OCI-LY1 (cell line): Measurements from ENCODE around the gene IL1RAPL1.

Source experiments
- EZH2 ChIP-seq: fragments of 200-600 bp; sonication (generic), shearing (Covaris generic); IDR thresholded peaks from 2 replicates; pipeline ENCODE4 v1.8.0; 2017; ENCODE audit warnings: borderline replicate concordance, mixed run types, mild to moderate bottlenecking, antibody characterized with exemption, low read length, moderate library complexity, mixed read lengths
- TF ChIP-seq, protein P1 (sequence below): fragments of 200-600 bp; sonication (generic), shearing (Covaris generic); IDR thresholded peaks from 2 replicates; pipeline ENCODE4 v1.5.1; 2017; ENCODE audit warnings: mild to moderate bottlenecking, antibody characterized with exemption, low read length, moderate library complexity, mixed read lengths

- TF ChIP-seq, protein P1, sequence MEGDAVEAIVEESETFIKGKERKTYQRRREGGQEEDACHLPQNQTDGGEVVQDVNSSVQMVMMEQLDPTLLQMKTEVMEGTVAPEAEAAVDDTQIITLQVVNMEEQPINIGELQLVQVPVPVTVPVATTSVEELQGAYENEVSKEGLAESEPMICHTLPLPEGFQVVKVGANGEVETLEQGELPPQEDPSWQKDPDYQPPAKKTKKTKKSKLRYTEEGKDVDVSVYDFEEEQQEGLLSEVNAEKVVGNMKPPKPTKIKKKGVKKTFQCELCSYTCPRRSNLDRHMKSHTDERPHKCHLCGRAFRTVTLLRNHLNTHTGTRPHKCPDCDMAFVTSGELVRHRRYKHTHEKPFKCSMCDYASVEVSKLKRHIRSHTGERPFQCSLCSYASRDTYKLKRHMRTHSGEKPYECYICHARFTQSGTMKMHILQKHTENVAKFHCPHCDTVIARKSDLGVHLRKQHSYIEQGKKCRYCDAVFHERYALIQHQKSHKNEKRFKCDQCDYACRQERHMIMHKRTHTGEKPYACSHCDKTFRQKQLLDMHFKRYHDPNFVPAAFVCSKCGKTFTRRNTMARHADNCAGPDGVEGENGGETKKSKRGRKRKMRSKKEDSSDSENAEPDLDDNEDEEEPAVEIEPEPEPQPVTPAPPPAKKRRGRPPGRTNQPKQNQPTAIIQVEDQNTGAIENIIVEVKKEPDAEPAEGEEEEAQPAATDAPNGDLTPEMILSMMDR: no peak
- TF ChIP-seq EZH2: no peak
Observed at GRCh38 chrX:29926056-29926455, 1338.8 kb downstream of the IL1RAPL1 start.
